NCI-H748 (cell line): ENCODE measurements around the gene DNAJA1.

ENCODE experiments used
- DNase-seq: peaks from one replicate; lab custom pipeline; 2025; ENCODE audit not compliant: unreplicated experiment; lab: John Stamatoyannopoulos, UW

DNAJA1 gene

GRCh38 chr9:33025572-33026342 lies 684 bp downstream of the DNAJA1 start:
- DNase-seq = peak; percentile 91

- DNase-seq = no peak
Measured at GRCh38 chr9:33029231-33029786, 4.2 kb downstream of the DNAJA1 start.

DNA sequence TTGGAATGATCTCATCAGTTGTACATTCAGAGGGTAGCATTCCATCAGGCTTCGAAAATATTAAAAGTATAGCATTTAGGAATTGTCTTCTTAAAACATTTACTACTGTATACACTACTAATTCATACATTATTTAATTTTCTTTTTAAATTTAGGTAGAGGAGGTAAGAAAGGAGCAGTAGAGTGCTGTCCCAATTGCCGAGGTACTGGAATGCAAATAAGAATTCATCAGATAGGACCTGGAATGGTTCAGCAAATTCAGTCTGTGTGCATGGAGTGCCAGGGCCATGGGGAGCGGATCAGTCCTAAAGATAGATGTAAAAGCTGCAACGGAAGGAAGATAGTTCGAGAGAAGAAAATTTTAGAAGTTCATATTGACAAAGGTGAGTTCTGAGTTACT lies 5.2 kb downstream of the DNAJA1 start:
- no peak for DNase-seq

DNA sequence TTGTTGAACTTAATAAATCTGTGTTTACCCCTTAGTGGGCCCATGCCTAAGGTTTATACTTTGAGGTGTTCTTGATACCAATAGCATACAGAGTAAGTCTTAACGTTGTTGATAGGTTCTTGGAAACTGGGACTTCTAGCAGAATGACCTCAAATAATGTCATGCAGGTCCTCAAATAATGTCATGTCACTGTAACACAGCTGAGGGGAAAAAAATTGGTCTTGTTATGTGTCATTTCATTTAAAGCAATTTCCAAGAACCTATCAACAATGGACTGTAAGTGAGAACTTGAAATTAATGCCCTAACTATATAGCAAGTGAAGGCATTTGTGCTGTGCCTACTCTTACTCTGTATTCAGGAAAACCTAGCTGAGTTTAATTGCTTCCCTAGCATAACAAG lies 7.2 kb downstream of the DNAJA1 start:
- no peak for DNase-seq

DNA sequence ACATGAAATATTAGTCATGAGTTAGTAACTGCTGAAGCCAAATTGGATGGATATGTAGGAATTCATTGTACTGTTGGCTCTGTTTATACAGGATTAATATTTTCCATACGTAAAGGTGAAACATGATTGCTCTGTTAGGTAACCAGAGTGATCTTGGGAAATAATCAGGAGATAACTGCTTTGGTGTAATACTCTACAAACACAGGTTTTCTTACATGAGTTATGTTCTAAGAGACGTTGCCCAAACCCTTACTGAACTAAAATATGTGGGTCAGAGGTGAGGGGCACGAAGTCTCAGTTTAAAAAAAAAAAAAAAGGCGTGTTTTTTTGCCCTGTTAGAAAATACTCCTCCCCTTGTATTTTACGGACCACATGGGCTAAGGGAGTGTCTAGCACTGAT lies 7.8 kb downstream of the DNAJA1 start:
- no peak for DNase-seq

DNA sequence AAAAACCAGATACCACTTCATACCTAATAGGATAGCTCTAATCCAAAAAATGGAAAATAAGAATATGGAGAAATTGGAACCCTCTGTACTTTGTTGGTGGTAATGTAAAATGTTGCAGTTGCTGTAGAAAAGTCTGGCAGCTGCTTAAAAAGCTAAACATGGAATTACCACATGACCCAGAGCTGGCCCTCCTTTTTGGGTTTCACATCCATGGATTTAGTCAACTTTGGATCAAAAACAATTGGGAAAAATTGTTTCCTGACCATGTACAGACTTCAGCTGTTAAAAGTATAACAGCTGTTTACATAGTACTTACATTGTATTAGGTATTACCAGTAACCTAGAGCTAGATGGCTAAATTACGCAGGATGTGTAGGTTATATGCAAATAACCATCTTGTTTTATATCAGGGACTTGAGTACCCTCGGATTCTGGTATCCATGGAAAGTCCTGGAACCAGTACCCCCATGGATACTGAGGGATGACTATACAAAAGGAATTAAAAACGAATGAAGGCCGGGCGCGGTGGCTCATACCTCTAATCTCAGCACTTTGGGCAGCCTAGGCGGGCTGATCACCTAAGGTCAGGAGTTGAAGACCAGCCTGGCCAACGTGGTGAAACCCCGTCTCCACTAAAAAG lies 15.8 kb downstream of the DNAJA1 start:
- DNase-seq = no peak

DNA sequence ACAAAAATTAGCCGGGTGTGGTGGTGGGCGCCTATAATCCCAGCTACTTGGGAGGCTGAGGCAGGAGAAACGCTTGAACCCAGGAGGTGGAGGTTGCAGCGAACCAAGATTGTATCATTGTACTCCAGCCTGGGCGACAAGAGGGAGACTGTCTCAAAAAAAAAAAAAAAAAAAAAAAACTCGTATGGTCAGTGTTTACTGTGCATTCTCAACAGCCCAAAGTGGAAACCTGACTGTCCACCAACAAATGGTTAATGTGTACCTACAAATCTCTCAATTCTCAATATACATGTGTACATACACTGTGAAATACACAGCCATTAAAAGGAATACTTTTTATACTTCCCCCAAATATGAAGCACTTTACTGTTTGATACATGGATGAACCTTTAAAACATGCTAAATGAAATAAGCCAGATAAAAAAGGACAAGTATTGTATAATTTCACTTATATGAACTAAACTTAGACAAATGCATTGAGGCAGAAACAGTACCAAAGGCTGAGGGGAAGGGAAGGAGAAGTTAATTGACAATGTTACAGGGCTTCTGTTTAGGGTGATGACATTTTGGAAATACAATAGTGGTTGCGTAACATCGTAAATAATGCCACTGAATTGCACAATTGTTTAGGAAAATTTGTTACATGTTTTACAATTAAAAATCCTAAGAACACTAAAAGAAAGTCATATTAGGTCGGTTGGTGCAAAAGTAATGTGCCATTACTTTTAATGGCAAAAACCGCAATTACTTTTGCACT lies 16.5 kb downstream of the DNAJA1 start:
- DNase-seq = no peak

DNA sequence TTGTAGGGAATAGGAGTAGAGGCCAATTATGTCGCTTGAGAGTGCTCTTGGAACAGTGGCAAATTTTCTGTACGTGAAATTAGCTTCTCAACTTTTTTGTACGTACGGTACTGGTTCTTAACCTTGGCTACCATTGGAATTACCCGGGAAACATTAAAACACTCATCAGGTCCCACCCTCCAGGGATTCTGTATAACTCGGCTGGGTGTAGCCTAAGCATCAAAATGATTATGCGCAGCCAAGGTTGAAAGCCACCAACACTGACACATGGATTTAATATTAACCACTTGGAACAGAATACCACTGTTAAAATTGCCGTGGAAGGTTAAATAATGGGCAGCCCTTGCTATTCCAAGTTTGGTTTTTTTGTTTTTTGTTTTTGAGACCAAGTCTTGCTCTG lies 17.4 kb downstream of the DNAJA1 start:
- no peak for DNase-seq

GRCh38 chr9:33043671-33044070 lies 18.6 kb downstream of the DNAJA1 start:
- peak; percentile 43 for DNase-seq

DNA sequence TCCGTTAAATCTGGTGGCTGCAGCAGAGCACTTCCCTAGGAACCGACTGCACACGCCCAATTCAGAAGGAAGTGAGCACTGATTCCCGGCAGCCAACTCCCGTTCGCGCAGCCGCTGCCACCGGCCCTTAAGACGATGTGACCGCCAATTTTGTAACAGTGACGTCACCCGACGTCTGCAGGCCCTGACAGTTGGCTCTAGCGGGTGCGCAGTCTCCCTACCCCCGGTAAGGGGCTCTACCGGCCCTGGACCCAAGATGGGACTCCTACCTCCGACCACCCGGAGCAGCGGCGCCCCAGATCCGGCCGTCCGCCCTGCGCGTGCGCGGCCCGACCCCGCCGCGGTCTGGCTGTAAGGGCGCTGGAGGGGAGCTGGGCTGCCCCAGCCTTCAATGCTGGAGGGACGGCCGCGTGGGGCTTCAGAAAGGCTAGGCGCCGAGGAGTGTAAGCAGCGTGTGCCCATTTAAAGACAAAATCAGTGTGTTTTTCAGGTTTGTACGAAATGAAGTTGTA lies 19.1 kb downstream of the DNAJA1 start:
- peak; percentile 92 for DNase-seq

DNA sequence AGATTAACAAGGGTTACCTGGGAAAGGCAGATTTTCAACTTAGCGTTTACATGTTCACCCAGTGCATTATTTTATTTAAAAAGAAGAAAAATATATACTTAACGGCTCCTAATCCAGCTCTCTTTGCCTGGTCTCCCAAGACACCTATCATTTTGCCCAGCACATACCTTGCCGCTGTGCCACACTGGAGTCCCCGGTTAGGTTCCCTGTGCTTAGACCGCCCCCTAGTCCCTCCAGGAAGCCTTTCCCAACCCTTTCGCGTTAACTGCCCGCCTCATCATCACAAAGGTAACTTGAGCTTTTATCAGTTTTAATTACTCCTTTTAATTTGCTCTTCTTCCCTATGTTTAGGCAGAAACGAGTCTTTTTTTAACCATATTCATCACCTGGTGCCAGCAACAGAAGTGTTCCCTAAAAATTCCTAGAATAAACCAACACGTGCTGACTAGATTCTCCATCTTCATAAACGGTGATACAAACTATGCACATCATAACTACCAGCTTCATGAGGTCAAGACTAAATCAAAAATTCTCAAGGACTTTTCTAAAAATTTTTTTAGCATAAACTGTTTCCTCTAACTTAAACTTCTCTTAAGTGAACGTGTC lies 19.7 kb downstream of the DNAJA1 start:
- peak; percentile 74 for DNase-seq

- DNase-seq = no peak
Measured at GRCh38 chr9:33046061-33046460, 21.0 kb downstream of the DNAJA1 start.

DNA sequence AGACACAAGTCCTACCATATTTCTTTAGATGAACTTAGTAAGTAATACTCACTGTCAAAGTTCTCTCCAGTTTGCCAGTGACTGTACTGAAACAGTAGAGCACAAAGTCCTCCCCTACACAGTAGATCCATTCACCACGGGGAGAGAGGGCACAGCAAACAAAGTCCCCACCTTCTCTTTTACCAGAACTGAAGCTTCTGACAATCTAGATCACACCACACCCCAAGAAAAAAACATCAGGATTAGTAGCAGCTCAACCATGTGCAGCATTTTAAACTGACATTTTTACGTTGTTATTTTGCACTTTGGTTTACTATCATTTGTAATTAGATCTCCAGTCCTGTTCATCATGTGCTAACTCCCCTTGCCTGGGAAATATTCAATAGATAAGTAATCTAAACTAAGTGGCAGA lies 23.0 kb downstream of the DNAJA1 start:
- DNase-seq = no peak

DNA sequence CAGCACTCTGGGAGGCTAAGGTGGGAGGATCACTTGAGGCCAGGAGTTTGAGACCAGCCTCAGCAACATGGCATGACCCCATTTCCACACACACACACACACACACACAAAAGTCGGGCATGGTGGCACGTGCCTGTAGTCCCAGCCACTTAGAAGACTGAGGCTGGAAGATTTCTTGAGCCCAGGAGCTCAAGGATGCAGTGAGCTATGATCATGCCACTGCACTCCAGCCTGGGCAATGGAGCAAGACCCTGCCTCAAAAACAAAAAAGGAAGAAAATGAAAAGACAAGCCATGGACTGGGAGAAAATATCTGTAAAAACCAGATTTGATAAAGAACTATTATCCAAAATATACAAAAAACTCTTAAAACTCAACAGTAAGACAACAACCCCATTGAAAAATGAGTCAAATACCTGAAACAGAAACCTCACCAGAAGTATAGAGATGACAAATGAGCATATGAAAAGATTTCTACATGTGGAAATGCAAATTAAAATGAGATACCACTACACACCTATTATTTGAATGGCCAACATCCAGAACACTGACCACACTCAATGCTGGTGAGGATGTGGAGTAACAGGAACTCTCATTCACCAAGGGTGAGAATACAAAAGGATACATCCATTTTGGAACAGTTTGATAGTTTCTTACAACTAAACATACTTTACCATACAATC lies 24.7 kb downstream of the DNAJA1 start:
- no peak for DNase-seq

DNA sequence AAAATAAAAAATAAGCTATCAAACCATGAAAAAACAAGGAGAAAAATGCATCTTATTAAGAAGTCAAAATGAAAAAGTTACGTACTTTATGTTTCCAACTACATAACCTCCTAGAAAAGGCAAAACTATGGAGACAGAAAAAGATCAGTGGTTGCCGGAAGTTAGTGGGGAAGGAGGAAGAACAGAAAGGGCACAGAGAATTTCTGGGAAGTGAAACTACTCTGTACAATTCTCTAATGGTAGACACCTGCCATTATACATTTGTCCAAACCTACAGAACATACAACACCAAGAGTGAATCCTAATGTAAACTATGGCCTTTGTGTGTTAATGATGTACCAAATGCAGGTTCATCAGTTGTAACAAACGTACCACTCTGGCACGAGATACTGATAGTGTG lies 26.1 kb downstream of the DNAJA1 start:
- DNase-seq = no peak

GRCh38 chr9:33065157-33066076 lies 40.3 kb downstream of the DNAJA1 start:
- DNase-seq = no peak

- DNase-seq = no peak
Measured at GRCh38 chr9:33068991-33069390, 43.9 kb downstream of the DNAJA1 start.

DNA sequence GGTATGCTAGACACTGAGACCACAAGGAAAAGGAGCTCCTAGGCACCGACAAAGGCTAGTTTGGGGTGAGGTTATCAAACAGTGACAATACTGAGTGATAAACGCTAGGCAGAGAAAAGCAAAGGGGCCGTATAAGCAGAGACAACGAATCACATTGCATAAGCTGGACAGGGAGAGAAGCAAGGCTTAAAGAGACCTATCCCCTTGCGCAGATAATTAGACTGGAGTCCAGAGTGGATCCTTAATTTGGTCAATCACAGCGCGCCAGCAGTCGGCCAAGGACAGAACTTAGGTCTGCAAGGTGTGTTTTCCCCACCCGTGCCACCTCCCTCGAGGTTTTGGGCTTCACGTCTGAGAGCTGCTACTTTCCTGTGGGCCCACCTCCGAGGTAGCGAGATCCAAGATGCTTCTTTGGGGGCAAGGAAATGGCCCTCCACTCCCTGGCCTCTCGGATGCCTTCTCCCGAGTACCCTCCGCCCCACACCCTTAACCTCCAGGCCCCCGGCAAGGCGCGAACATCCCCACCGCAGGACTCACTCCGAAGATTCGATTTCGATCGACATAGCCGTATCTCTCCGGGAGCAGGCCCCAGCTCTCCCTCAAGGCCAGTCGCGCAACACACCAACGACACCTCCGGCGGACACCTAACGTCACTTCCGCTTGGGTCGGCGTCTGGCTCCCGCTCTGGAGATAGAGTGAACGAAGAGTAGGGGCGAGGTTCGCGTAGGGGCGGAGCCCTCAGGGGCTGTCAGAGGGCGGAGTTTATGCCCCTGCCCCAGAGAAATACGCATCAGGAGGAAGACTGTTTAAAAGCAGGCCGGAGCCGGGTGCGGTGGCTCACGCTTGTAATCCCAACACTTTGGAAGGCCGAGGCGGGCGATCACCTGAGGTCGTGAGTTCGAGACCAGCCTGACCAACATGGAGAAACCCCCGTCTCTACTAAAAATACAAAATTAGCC lies 51.3 kb downstream of the DNAJA1 start, which contains the start of gene SMU1:
SMU1 (minus strand) TSS at position 629 of the 959 bp plus-strand sequence; CDS start at position 563, 66 bp downstream.
- DNase-seq = peak; percentile 98
